ENCODE results near the gene UHRF1.

Gene UHRF1

GRCh38 chr19:4902796-4903195 is 6.5 kb upstream of the UHRF1 start, which contains the start of gene ARRDC5:
ARRDC5 (minus strand) TSS chr19:4902896; CDS start chr19:4902825, 71 bp downstream.
- DNase-seq, result no peak

- DNase-seq, result no peak
These were observed 4.8 kb upstream of the UHRF1 start for GRCh38 chr19:4904481-4904880.

- no peak for DNase-seq
These were observed 2.3 kb upstream of the UHRF1 start for GRCh38 chr19:4906963-4907362.

GRCh38 chr19:4908360-4908759 is 941 bp upstream of the UHRF1 start:
- DNase-seq, result no peak

GRCh38 chr19:4908781-4909155 is 533 bp upstream of the UHRF1 start:
- DNase-seq, result peak; percentile 52

GRCh38 chr19:4909897-4910593 is 744 bp downstream of the UHRF1 start:
- peak; percentile 96 for DNase-seq

GRCh38 chr19:4910594-4911281 is 1.4 kb downstream of the UHRF1 start:
- DNase-seq, result no peak

- peak; percentile 57 for DNase-seq
These were observed 2.0 kb downstream of the UHRF1 start for GRCh38 chr19:4911314-4911713.

GRCh38 chr19:4911786-4912672 is 2.7 kb downstream of the UHRF1 start:
- peak; percentile 89 for DNase-seq

GRCh38 chr19:4913996-4914735 is 4.9 kb downstream of the UHRF1 start:
- DNase-seq, result no peak

- no peak for DNase-seq
These were observed 5.6 kb downstream of the UHRF1 start for GRCh38 chr19:4914736-4915501.

GRCh38 chr19:4916292-4917082 is 7.2 kb downstream of the UHRF1 start:
- no peak for DNase-seq

GRCh38 chr19:4922530-4923275 is 13.4 kb downstream of the UHRF1 start:
- no peak for DNase-seq

- DNase-seq, result peak; percentile 60
These were observed 14.0 kb downstream of the UHRF1 start for GRCh38 chr19:4923276-4923747.

- DNase-seq, result no peak
These were observed 19.9 kb downstream of the UHRF1 start for GRCh38 chr19:4929186-4929585.

- DNase-seq, result peak; percentile 22
These were observed 21.4 kb downstream of the UHRF1 start for GRCh38 chr19:4930664-4931063.

GRCh38 chr19:4932711-4933110 is 23.4 kb downstream of the UHRF1 start:
- no peak for DNase-seq

GRCh38 chr19:4933528-4933927 is 24.2 kb downstream of the UHRF1 start:
- no peak for DNase-seq

- no peak for DNase-seq
These were observed 26.1 kb downstream of the UHRF1 start for GRCh38 chr19:4935444-4935843.

GRCh38 chr19:4937060-4937459 is 27.8 kb downstream of the UHRF1 start:
- DNase-seq, result no peak

All from eye (tissue), 1 donor.